HG02870 (cell line): ENCODE results near the gene KRTAP1-3.
"Not testable (repeated sequence)": the region's sequence is repeated elsewhere in the genome, so short reads cannot be mapped to it uniquely, and the experiment has no call there.

Experiments used
- ATAC-seq: cut with Tn5 transposase; IDR thresholded peaks from one replicate; pipeline ENCODE4 v1.9.1; 2021; ENCODE audit warnings: mild to moderate bottlenecking, moderate library complexity; ENCODE audit not compliant: unreplicated experiment

KRTAP1-3 gene

GRCh38 chr17:41012326-41013120 lies 22.2 kb downstream of the KRTAP1-3 start:
- no peak for ATAC-seq

- ATAC-seq: no peak
Measured at GRCh38 chr17:41010441-41010840, 24.2 kb downstream of the KRTAP1-3 start.

- ATAC-seq: no peak
Measured at GRCh38 chr17:41009936-41010335, 24.7 kb downstream of the KRTAP1-3 start.

- no peak for ATAC-seq
Measured at GRCh38 chr17:41009301-41009760, 25.3 kb downstream of the KRTAP1-3 start.

GRCh38 chr17:41008811-41009210 lies 25.9 kb downstream of the KRTAP1-3 start, which contains the start of gene KRTAP3-1:
TSS of gene KRTAP3-1 (minus strand) at chr17:41009128. CDS start at chr17:41009074, 54 bp downstream.
- no peak for ATAC-seq

- no peak for ATAC-seq
Measured at GRCh38 chr17:41004397-41004796, 30.3 kb downstream of the KRTAP1-3 start.

- no peak for ATAC-seq
Measured at GRCh38 chr17:41003926-41004325, 30.7 kb downstream of the KRTAP1-3 start.

- ATAC-seq: no peak
Measured at GRCh38 chr17:41002814-41003213, 31.9 kb downstream of the KRTAP1-3 start.

- no peak for ATAC-seq
Measured at GRCh38 chr17:41001795-41002194, 32.9 kb downstream of the KRTAP1-3 start.

GRCh38 chr17:40999563-40999962 lies 35.1 kb downstream of the KRTAP1-3 start, which contains the start of gene KRTAP3-2:
TSS of gene KRTAP3-2 (minus strand) at chr17:40999906. CDS start at chr17:40999853, 53 bp downstream.
- ATAC-seq: not testable (repeated sequence)

- no peak for ATAC-seq
Measured at GRCh38 chr17:40997361-40997760, 37.3 kb downstream of the KRTAP1-3 start.

GRCh38 chr17:40996829-40997228 lies 37.8 kb downstream of the KRTAP1-3 start:
- ATAC-seq: no peak

GRCh38 chr17:40995116-40995515 lies 39.6 kb downstream of the KRTAP1-3 start:
- no peak for ATAC-seq

GRCh38 chr17:40993839-40994238 lies 40.8 kb downstream of the KRTAP1-3 start, which contains the start of gene KRTAP3-3:
TSS of gene KRTAP3-3 (minus strand) at chr17:40994164. CDS start at chr17:40994097, 67 bp downstream.
- ATAC-seq: no peak

GRCh38 chr17:40993084-40993483 lies 41.6 kb downstream of the KRTAP1-3 start:
- ATAC-seq: no peak

- no peak for ATAC-seq
Measured at GRCh38 chr17:40992666-40993065, 42.0 kb downstream of the KRTAP1-3 start.

GRCh38 chr17:40986920-40987319 lies 47.8 kb downstream of the KRTAP1-3 start:
- no peak for ATAC-seq

GRCh38 chr17:40984226-40984625 lies 50.4 kb downstream of the KRTAP1-3 start, which contains the start of gene KRT40:
TSS of gene KRT40 (minus strand) at chr17:40984326. CDS start at chr17:40984273, 53 bp downstream.
- ATAC-seq: no peak
